ENCODE results near the gene PRPS1. TPM values are rescaled to one million over a fixed set of nuclear protein-coding genes. Genes with fewer than 3 reads are reported as not detected.
"Not testable (repeated sequence)": the region's sequence is repeated elsewhere in the genome, so short reads cannot be mapped to it uniquely, and the experiment has no call there.

PRPS1 gene
- 100 to 1,000 TPM; 123 to 125 TPM for total RNA-seq

- POLR2A ChIA-PET: interaction anchor here (0.5 to 2.0 kb wide), 12 partner anchors 22 to 464 kb away, joined by 3 to 16 read pairs (median 4); partner anchors contain the start of genes ATG4A, PSMD10 and TSC22D3
- CTCF ChIA-PET: no interaction called here
Measured at GRCh38 chrX:107627838-107628661, at the start of gene PRPS1. PRPS1 (plus strand) TSS chrX:107628510; CDS start chrX:107628629, 119 bp downstream.

DNA sequence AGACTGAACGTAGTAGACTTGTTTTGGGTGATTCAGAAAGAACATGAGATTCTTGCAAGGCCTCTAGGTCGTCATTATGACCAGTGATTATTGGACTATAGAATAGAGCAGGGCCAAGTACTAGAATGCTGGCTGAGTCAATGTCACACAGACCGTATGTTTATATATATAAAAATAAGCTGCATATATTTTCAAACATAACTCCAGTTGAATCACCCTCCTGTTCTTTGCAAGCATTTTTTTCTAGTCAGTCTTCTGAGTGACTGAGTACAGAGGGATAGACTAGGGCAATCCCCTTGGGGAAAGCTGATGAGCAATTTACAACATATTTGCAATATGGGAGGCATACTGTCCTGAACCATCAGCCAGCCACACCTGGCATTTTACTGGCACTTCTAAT is 48.4 kb upstream of the PRPS1 start:
- POLR2A ChIA-PET: no interaction called here
- CTCF ChIA-PET: no interaction called here

GRCh38 chrX:107581923-107582322 is 46.4 kb upstream of the PRPS1 start:
- ChIA-PET CTCF (no interaction called here), POLR2A (no interaction called here)

GRCh38 chrX:107589243-107589642 is 39.1 kb upstream of the PRPS1 start:
- POLR2A ChIA-PET: no interaction called here
- CTCF ChIA-PET: no interaction called here

- POLR2A ChIA-PET: no interaction called here
Measured at GRCh38 chrX:107596651-107597050, 31.7 kb upstream of the PRPS1 start.

DNA sequence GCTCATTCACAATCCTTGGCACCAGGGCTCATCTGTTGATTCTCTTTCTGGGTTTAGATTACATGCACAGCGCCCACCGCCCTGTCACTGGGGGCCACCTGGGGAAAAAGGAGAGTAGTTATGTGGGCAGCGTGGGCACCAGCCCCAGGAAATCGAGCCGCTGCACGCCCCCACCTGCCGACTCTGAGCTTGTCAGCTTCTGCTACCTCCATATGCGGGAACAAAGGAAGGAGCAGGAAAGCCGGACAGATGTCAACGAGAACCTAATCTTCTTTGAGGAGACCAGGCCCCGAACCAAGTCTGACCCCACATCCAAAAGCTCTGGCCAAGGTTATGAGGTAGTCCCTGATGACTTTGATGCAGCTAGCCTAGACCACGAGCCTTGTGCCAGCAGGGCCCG is 31.0 kb upstream of the PRPS1 start:
- ChIA-PET CTCF (no interaction called here), POLR2A (no interaction called here)

More at GRCh38 chrX:107596651-107597050, 31.7 kb upstream of the PRPS1 start:
- CTCF ChIA-PET: no interaction called here

GRCh38 chrX:107597791-107598190 is 30.5 kb upstream of the PRPS1 start:
- POLR2A ChIA-PET: no interaction called here

GRCh38 chrX:107599450-107599861 is 28.9 kb upstream of the PRPS1 start:
- CTCF ChIA-PET: no interaction called here
- POLR2A ChIA-PET: no interaction called here

More at GRCh38 chrX:107597791-107598190, 30.5 kb upstream of the PRPS1 start:
- CTCF ChIA-PET: no interaction called here

- CTCF ChIA-PET: interaction anchor here (0.6 kb wide), 1 partner anchor 14 kb away, joined by 3 read pairs; no protein-coding TSS in a partner anchor
- POLR2A ChIA-PET: no interaction called here
Measured at GRCh38 chrX:107600366-107600765, 27.9 kb upstream of the PRPS1 start.

- ChIA-PET POLR2A (no interaction called here), CTCF (no interaction called here)
Measured at GRCh38 chrX:107601326-107601725, 27.0 kb upstream of the PRPS1 start.

GRCh38 chrX:107601759-107602158 is 26.6 kb upstream of the PRPS1 start:
- ChIA-PET CTCF (no interaction called here), POLR2A (no interaction called here)

- ChIA-PET POLR2A (no interaction called here), CTCF (no interaction called here)
Measured at GRCh38 chrX:107602694-107603239, 25.5 kb upstream of the PRPS1 start.

DNA sequence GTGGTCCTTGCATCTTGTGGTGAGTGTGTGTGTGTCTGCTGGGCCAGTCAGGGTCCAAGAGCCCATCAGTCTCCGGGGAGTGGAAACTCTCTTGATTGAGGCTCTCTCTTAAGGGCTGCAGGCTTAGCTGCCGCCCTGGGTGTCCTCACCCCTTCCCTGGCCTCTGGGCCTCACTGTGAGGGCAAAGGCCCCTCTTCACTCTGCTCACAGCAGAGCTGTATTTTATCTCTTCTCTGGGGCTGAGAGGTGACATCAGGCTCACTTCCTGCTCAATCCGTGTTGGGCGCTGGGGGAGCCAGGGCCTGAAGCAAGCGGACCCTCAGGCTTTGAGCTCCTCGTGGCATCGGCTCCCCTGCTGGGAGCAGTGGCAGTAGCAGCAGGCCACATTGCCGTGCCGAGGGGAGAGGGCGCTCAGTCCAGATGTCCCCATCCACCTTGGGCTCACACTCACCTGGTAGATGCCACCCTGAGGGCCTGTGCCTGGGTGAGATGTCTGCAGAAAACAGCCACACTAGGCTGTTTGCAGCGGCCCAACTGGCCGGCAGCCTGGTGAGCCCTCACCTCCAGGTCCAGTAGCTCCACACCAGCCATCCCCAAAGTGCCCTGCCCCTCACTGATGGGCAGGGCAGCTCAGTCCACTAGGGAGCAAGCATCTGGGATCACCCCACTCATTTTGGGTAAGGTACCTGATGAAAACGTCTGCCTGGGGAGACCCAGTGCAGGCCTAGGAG is 24.7 kb upstream of the PRPS1 start:
- POLR2A ChIA-PET: no interaction called here
- CTCF ChIA-PET: no interaction called here

- CTCF ChIA-PET, POLR2A ChIA-PET: not testable (repeated sequence)
Measured at GRCh38 chrX:107609061-107609460, 19.2 kb upstream of the PRPS1 start.

- POLR2A ChIA-PET: no interaction called here
- CTCF ChIA-PET: no interaction called here
Measured at GRCh38 chrX:107610667-107611066, 17.6 kb upstream of the PRPS1 start.

DNA sequence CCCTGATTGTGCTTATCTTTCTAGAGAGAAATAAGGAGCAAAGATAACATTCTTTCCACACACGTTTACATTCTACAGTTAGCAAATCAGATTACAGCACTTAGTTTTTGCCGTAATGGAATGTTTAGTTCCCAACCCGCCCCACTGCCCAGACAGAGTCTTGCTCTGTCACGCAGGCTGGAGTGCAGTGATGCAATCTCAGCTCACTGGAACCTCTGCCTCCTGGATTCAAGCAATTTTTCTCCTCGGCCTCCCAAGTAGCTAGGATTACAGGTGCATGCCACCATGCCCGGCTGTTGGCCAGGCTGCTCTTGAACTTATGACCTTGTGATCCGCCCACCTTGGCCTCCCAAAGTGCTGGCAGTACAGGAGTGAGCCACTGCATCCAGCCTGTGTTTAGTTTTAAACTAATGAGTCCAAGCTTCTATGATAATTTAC is 8.4 kb upstream of the PRPS1 start:
- ChIA-PET POLR2A (no interaction called here), CTCF (no interaction called here)

- POLR2A ChIA-PET: no interaction called here
- CTCF ChIA-PET: no interaction called here
Measured at GRCh38 chrX:107624893-107625292, 3.4 kb upstream of the PRPS1 start.

- POLR2A ChIA-PET: no interaction called here
- CTCF ChIA-PET: no interaction called here
Measured at GRCh38 chrX:107625739-107626138, 2.6 kb upstream of the PRPS1 start.

- ChIA-PET CTCF (interaction anchor here (0.6 kb wide), 1 partner anchor 58 kb away, joined by 3 read pairs; no protein-coding TSS in a partner anchor), POLR2A (no interaction called here)
Measured at GRCh38 chrX:107626481-107626880, 1.8 kb upstream of the PRPS1 start.

DNA sequence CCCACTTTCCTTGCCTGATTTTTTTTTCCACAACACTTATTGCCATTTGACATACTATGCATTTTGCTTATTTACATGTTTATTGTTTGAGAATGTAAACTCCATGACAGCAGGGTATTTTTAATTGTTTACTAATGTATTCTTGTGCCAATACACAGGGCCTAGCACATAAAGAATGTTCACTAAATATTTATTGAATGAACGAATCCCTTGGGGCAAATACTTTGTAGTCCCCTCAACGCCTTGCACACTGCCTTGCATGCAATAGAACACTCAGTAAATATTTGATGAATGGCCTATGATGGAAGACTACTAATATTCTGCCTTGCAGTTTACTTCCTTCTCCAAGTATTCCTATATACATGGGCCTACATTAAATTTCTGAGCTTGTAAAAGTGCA is 1.4 kb upstream of the PRPS1 start:
- CTCF ChIA-PET: interaction anchor here (0.6 kb wide), 1 partner anchor 58 kb away, joined by 3 read pairs; no protein-coding TSS in a partner anchor
- POLR2A ChIA-PET: interaction anchor here (0.6 kb wide), 1 partner anchor 46 kb away, joined by 4 read pairs; no protein-coding TSS in a partner anchor

All from activated CD8-positive, alpha-beta memory T cell treated with anti-CD3 and anti-CD28 coated beads for 36 hours (primary cell).